NCI-H2196 (cell line): ENCODE data around the gene TNNC1.

Experiments used
- DNase-seq: peaks from one replicate; lab custom pipeline; 2025; ENCODE audit not compliant: unreplicated experiment; lab: John Stamatoyannopoulos, UW

Gene TNNC1

DNA sequence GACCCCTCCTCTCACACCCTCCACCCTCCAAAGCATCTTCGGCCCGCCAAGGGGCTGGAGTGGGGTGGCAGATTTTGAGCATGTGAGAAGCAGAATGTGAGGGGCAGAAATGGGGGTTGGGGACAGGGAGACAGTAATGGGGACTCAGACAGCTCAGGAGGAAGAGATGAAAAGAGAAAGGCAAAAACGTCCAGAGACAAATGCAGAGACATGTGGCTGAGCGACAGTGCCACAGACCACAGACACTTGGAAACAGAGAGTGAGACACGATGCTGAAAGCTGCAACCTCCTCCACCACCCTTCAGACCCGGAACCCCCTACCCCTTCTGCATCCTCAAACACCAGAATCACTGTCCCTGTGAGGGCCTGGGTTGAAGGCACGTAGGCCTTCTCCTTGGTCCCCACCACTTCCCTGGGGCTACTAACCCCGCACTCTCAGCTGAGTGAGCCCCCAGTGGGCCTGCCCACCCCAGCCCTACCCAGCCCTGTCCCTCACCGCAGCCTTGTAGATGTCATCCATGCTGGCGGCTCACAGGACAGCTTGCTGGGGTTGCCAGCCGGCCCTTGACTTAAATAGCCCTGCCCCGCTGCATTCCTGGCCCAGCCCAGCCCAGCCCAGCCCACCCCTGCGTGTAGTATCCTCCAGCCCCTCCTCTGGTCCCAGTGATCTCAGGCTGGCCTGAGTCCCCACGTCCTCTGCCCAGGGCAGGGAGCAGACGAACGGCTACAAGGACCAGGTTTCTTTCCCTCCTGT, at the start of gene TNNC1:
Gene TNNC1 (minus strand): TSS at position 546 of the 754 bp plus-strand sequence. CDS start 26 bp downstream, at position 520.
- no peak for DNase-seq

DNA sequence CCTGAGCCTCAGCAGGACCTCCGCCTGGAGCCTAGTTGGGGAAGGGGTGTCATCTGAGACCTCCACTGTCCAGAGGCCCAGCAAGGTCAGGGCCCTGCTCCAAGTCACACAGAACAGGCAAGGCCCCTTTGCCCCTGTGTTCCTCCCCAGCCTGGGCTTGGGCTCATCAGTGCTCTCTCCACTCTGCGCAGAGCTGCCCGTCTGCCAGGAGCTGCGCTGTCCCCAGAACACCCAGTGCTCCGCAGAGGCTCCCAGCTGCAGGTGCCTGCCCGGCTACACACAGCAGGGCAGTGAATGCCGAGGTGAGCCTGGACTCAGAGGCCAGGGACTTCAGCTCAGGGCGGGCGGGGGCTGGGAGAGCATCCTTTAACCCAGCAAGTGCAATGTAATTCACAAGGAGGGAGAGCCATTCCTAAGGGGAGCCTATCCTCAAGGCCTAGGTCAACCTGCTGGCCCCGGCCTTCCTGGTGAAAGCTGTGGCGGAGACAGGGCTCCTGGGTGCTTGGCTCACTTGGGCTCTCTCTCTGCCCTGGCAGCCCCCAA, 49.0 kb upstream of the TNNC1 start:
- DNase-seq, result no peak

DNA sequence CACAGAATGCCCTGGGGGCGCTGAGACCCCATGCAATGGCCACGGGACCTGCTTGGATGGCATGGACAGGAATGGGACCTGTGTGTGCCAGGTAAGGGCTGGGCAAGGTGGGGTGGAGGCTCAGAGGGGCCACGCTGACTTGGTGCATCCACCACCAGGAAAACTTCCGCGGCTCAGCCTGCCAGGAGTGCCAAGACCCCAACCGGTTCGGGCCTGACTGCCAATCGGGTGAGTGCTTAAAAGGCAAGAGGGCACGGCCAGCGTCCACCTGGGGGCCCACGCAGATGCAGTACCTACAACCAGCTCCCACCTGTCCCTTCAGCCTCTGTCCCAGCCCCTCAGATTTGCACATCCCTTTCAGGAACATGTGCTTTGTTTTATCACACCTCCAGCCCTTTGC, 48.2 kb upstream of the TNNC1 start:
- no peak for DNase-seq

DNA sequence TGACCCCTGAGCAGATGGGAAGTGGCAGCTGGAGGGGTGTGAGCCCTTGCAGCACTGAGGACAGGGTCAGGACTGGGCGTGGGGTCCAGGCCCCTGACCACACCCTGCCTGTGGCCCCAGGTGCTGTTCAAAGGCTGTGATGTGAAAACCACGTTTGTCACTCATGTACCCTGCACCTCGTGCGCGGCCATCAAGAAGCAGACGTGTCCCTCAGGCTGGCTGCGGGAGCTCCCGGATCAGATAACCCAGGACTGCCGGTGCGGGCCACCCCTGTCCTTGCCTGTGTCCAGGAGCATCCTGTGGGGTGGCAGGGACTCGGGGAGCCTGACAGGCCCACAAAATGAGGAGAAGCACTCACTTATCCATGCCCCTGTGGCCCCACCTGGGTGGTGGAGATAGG, 47.2 kb upstream of the TNNC1 start:
- no peak for DNase-seq

DNA sequence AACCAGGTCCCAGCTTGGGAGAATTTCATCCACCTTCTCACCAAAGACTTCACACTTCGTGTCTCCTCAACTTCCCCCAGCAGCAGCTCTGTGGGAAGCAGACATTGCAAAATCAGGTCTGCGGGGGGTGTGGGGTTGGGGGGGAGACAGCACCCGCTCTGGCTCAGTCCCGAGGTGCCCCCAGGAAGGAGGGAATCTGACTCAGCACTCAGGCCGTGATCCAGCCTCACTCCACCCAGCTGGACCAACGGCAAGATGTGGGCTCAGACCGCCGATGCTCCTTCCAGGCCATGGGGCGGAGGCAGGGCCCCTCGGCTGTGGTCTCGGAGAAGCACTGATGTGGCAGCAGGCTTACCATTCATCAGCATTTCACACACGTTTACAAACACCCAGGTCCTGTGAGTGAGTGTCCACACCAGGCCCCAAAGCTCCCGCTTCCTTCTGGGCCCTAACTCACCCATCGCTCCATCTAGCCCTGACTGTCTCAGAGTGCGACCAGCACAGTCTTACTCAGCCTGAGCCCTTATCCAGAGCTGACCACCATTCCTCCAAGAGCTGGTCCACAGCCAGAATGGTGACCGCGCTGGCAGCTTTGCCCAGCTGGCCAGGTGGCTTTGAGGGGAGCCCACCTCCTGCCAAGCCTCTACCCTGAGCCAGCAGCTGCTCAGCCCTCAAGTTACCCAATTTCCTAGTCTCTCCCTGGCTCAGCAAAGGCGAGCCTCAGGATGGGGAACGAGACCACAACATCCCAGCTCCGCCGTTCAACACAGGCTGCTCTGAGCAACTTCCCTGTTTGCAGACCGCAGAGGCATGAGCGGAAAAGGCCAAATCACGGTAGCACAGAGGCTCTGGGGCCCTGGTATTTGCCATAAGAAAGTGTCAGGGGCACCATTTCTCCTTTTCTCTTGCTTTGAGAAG, 44.6 kb upstream of the TNNC1 start:
- DNase-seq, result no peak

DNA sequence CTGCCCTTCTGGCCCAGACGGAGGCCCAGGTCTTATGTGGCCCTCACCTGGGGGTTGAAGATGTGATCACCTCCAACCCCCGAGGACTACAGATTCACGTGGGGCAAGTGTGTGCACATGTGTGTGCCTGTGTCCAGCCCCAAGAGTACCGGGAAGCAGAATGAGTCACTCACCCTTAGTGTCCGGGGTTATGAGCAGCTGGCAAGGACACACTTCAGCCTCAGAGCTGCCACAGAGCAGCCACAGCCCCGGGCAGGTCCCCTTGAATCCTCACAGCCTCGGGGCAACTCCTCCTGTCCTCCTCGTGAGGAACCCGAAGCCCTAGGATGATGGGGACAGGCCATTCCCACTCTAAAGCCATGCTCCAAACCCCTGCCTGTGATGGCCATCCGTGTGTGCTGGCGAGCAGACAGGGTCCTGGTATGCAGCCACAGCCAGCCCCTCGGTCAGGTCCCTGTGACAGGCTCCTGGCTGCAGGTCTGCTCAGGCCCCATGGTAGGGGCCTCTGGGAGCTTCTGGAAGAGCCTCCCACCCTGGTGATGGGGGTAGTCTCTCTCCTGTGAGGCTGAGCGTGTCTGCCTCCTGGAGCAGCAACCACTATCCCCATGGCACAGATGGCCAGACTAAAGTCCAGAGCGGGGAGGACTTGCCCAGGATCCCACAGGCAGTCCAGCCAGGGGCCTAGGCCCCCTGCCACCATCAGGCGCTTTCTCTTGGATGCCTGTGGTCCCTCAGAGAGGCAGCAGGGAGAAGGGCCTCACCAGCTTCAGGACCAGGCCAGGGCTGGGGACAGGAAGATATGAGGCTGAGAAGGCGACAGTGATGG, 42.1 kb upstream of the TNNC1 start:
- no peak for DNase-seq

DNA sequence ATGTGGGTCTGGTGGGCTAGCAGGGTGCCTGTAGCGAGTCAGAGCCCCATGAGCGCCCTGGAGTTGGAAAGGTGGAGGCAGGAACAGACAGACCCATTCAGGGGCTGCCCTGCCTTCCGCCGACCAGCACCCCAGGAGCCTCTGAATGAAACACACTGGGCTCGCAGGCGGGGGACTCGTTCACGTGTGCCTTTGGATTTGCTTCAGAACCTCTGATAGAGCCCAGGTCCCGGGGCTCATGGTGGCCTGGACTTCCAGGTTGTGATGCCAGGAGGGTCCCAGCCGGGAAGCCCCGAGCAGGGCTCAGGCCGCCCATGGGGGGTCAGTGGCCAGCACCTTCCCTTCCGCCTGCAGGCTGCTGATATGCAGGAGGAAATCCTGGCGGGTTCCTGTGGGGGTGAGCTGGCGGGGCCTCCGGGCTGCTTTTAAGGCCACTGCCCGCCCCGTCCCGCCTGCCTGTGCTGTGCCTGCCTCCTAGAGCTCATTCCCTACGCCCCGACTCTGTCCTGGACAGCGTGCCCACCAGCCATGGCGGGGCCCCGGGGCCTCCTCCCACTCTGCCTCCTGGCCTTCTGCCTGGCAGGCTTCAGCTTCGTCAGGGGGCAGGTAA, 41.1 kb upstream of the TNNC1 start, which contains the start of gene STAB1:
Gene STAB1 (plus strand): TSS at position 453 of the 610 bp plus-strand sequence. CDS start 76 bp downstream, at position 529.
- DNase-seq, result no peak

DNA sequence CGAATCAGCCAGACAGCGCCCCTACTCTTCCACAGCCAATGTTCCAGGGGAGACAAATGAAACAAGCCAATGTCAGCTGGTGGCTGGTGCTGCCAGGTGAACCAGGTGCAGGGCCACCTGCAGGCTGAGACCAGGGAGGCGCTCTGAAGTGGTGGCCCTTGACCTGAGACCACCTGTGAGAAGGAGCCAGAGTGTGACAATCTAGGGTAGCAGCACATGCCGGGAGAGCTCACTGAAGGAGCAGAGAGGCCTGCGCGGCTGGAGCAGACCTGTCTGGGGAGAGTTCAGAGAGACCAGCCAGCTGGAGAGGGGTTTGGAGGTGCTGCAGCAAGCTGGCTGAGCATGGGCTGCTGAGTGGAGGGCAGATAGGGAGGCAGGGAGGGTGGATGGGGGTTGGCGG, 40.6 kb upstream of the TNNC1 start:
- DNase-seq, result no peak

DNA sequence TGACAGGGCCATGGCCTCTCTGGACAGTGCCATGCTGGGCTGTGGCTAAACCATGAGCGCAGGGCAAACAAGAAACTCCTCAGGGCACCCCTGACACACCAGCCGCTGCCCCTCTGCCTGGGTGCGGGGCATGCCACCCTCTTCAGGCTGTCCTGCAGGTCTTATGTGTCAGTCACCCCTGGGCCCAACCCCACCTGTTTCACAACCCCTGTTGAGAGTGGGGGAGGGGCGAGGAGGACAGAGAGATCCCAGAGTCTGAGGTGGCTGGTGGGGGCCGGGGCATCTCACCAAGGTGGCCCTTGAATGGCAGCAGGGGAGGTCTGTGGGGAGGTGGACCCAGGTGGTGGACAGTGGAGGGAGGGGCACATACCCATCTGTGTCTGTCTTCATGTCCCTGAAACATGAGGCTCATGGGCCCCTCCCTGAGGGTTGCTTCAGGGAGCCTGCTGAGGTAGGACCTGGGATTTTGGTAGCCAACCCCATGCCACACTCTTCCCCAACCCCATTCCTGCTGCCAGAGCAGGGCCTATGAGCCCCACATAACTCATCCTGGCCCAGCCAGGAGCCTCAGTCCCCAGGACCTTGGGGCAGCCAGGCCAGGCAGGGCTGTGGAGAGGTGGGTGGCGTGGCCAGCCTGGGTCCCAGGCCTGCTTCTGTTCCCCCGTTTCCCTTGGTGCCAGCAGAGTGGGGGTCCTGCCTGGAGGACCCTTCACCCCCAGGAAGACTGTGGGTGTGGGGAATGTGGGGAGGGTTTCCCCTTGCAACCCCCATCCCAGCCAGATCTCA, 39.6 kb upstream of the TNNC1 start:
- no peak for DNase-seq

DNA sequence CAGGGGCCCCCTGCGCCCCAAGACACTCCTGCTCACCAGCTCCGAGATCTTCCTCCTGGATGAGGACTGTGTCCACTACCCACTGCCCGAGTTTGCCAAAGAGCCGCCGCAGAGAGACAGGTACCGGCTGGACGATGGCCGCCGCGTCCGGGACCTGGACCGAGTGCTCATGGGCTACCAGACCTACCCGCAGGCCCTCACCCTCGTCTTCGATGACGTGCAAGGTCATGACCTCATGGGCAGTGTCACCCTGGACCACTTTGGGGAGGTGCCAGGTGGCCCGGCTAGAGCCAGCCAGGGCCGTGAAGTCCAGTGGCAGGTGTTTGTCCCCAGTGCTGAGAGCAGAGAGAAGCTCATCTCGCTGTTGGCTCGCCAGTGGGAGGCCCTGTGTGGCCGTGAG, 38.2 kb upstream of the TNNC1 start:
- DNase-seq, result no peak

DNA sequence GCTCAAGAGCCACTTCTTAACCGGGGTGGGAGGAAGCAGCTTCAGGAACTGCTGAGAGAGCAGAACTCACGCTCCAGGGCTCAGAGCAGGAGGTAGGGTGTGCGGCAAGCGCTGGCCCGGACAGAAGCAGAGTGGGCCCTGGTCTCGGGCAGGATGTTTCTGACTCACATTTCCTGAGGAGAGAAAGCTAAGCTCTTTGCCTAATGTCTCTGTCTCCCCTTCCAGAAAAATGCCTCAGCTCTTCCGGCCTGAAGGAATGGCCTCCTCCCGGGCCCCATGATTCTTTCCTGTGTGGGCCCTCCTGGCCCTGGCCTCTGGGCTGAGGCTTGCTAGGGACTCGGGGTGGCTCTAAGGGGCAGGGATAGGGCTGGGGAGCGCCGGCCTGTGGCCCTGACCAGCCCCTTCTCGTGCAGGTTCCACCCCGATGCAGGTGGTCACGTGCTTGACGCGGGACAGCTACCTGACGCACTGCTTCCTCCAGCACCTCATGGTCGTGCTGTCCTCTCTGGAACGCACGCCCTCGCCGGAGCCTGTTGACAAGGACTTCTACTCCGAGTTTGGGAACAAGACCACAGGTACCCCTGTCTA, 37.2 kb upstream of the TNNC1 start:
- DNase-seq, result no peak

DNA sequence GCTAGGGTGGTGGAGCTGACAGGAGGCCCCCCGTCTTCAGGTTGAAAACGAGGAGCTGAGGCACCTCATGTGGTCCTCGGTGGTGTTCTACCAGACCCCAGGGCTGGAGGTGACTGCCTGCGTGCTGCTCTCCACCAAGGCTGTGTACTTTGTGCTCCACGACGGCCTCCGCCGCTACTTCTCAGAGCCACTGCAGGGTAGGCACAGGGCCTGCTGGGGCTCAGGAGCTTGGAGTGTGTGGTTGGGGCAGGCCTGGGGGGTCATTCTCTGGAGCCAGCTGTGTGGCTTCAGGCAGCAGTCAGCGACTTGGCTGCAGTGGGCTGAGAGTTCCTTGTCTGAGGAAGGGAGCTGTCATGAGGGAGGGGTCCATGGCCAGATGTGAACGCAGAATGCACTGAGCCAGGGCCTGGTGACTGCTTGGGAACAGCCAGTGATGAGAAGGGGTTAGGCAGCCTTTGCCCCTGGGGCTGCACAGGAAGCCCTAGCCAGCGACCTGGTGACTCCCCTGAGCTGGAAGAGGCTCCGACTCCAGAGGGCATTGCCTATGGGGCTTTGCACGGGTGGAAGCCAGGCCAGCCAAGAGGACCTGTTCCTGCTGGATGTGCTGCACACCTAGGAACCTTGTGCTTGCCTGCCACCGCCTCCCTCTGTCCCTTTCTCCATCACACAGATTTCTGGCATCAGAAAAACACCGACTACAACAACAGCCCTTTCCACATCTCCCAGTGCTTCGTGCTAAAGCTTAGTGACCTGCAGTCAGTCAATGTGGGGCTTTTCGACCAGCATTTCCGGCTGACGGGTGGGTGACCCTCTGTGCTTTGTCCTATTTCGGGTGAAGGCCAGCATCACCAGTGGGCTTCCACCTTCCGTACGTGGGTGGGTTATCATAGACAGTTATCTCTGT, 36.4 kb upstream of the TNNC1 start:
- DNase-seq, result no peak

DNA sequence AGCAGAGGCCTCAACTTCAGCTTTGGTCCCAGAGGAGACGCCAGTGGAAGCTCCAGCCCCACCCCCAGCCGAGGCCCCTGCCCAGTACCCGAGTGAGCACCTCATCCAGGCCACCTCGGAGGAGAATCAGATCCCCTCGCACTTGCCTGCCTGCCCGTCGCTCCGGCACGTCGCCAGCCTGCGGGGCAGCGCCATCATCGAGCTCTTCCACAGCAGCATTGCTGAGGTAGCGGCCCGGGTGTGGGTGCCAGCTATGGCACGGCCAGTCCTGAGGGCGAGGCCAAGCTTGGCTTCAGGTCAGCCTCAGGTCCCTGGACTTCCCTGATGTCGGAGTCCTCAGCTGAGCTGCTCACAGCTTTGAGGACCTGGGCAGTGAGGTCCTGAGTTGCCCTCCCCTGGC, 35.6 kb upstream of the TNNC1 start:
- DNase-seq, result no peak

DNA sequence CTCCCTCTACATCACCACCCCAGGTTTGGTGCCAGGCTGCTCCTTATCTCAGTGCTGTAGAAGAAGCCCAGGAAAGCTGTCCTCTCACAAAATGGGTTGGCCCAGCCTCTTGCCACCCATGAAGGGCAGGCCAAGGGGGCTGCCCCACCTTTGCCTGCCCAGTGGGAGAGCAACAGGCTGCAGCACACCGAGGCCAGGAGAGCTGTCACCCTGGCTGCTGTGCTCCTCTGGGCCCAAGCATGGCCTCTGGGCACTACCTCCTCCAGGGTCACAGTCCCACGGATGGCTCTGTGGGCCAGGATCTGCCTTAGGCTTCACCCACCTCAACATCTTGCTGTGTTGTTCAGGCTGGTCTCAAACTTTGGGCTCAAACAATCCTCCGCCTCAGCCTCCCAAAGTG, 34.9 kb upstream of the TNNC1 start:
- DNase-seq, result no peak

DNA sequence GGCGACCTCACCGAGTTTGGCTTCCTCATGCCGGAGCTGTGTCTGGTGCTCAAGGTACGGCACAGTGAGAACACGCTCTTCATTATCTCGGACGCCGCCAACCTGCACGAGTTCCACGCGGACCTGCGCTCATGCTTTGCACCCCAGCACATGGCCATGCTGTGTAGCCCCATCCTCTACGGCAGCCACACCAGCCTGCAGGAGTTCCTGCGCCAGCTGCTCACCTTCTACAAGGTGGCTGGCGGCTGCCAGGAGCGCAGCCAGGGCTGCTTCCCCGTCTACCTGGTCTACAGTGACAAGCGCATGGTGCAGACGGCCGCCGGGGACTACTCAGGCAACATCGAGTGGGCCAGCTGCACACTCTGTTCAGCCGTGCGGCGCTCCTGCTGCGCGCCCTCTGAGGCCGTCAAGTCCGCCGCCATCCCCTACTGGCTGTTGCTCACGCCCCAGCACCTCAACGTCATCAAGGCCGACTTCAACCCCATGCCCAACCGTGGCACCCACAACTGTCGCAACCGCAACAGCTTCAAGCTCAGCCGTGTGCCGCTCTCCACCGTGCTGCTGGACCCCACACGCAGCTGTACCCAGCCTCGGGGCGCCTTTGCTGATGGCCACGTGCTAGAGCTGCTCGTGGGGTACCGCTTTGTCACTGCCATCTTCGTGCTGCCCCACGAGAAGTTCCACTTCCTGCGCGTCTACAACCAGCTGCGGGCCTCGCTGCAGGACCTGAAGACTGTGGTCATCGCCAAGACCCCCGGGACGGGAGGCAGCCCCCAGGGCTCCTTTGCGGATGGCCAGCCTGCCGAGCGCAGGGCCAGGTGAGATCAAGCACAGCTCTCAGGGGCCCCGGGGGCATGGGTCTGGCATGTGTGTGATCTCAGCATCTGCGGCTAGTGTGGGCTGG, 34.2 kb upstream of the TNNC1 start:
- DNase-seq, result no peak

DNA sequence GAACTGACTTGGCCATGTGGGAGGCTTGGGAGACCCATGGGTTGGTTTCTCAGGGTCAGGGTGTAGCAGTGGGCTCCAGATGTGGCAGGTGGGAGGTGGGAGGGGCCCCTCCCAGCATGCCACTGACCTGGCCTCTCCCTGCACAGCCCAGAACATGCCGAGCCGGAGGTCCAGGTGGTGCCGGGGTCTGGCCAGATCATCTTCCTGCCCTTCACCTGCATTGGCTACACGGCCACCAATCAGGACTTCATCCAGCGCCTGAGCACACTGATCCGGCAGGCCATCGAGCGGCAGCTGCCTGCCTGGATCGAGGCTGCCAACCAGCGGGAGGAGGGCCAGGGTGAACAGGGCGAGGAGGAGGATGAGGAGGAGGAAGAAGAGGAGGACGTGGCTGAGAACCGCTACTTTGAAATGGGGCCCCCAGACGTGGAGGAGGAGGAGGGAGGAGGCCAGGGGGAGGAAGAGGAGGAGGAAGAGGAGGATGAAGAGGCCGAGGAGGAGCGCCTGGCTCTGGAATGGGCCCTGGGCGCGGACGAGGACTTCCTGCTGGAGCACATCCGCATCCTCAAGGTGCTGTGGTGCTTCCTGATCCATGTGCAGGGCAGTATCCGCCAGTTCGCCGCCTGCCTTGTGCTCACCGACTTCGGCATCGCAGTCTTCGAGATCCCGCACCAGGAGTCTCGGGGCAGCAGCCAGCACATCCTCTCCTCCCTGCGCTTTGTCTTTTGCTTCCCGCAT, 33.4 kb upstream of the TNNC1 start:
- no peak for DNase-seq
